Measurements from ENCODE around the gene RIC8A. TPM values are rescaled to one million over a fixed set of nuclear protein-coding genes. Genes with fewer than 3 reads are reported as not detected.
"Not testable (repeated sequence)": the region's sequence is repeated elsewhere in the genome, so short reads cannot be mapped to it uniquely, and the experiment has no call there.

Gene RIC8A
- total RNA-seq, 2 experiments from 2014 or later: 97.6 to 125 TPM

- H3K36me3 ChIP-seq (ENCODE audit: insufficient read depth, low read length); DNase-seq (ENCODE audit: low spot score); H3K9me3 ChIP-seq (ENCODE audit: low read length); H3K9me2 ChIP-seq (ENCODE audit: insufficient read depth, low read length); H2AFZ ChIP-seq (ENCODE audit: low read length); H4K20me1 ChIP-seq (ENCODE audit: insufficient read depth, low read length); intact Hi-C loops (cut with micrococcal nuclease; ENCODE audit: unreplicated experiment); H3K4me2 ChIP-seq (ENCODE audit: low read length); POLR2A ChIA-PET; H3K27ac ChIP-seq (ENCODE audit: low read depth, low read length, poor library complexity, severe bottlenecking); H3K79me2 ChIP-seq (ENCODE audit: insufficient read depth, low read depth, low read length); CTCF ChIA-PET (ENCODE audit: unreplicated experiment); BruUV-seq (replicated peaks); H3K4me3 ChIP-seq (ENCODE audit: low read depth, low read length, poor library complexity, severe bottlenecking); H3K4me1 ChIP-seq (ENCODE audit: insufficient read depth, low read length, poor library complexity, severe bottlenecking): not testable (repeated sequence)
- peak; percentile 56 for TF ChIP-seq CTCF (conservative IDR thresholded peaks at IDR 0.05; ENCODE audit: low read length)
Observed at GRCh38 chr11:191490-192478, 15.7 kb upstream of the RIC8A start.

GRCh38 chr11:192674-193128, 14.8 kb upstream of the RIC8A start, which contains the start of gene SCGB1C1:
TSS of gene SCGB1C1 (plus strand) at chr11:193078. CDS start at chr11:193100, 22 bp downstream.
- intact Hi-C loops (cut with micrococcal nuclease; ENCODE audit: unreplicated experiment); POLR2A ChIA-PET; H3K4me2 ChIP-seq (ENCODE audit: low read length); H3K9me3 ChIP-seq (ENCODE audit: low read length); H2AFZ ChIP-seq (ENCODE audit: low read length); H3K79me2 ChIP-seq (ENCODE audit: insufficient read depth, low read depth, low read length); H3K27ac ChIP-seq (ENCODE audit: low read depth, low read length, poor library complexity, severe bottlenecking); H3K36me3 ChIP-seq (ENCODE audit: insufficient read depth, low read length); H3K4me3 ChIP-seq (ENCODE audit: low read depth, low read length, poor library complexity, severe bottlenecking); DNase-seq (ENCODE audit: low spot score); BruUV-seq (replicated peaks); CTCF ChIA-PET (ENCODE audit: unreplicated experiment); H3K4me1 ChIP-seq (ENCODE audit: insufficient read depth, low read length, poor library complexity, severe bottlenecking); H3K9me2 ChIP-seq (ENCODE audit: insufficient read depth, low read length); H4K20me1 ChIP-seq (ENCODE audit: insufficient read depth, low read length): not testable (repeated sequence)

GRCh38 chr11:193481-193880, 14.0 kb upstream of the RIC8A start:
- H3K9me2 ChIP-seq (ENCODE audit: insufficient read depth, low read length); H4K20me1 ChIP-seq (ENCODE audit: insufficient read depth, low read length); H3K36me3 ChIP-seq (ENCODE audit: insufficient read depth, low read length); POLR2A ChIA-PET; H3K79me2 ChIP-seq (ENCODE audit: insufficient read depth, low read depth, low read length); DNase-seq (ENCODE audit: low spot score); H3K4me1 ChIP-seq (ENCODE audit: insufficient read depth, low read length, poor library complexity, severe bottlenecking); H3K27ac ChIP-seq (ENCODE audit: low read depth, low read length, poor library complexity, severe bottlenecking); H3K9me3 ChIP-seq (ENCODE audit: low read length); CTCF ChIA-PET (ENCODE audit: unreplicated experiment); intact Hi-C loops (cut with micrococcal nuclease; ENCODE audit: unreplicated experiment); H3K4me2 ChIP-seq (ENCODE audit: low read length); H2AFZ ChIP-seq (ENCODE audit: low read length); H3K4me3 ChIP-seq (ENCODE audit: low read depth, low read length, poor library complexity, severe bottlenecking); BruUV-seq (replicated peaks): not testable (repeated sequence)

Measured in OCI-LY7 (cell line).